GM20000 (cell line): ENCODE results near the gene UBE2D3.
"Not testable (repeated sequence)": the region's sequence is repeated elsewhere in the genome, so short reads cannot be mapped to it uniquely, and the experiment has no call there.

Source experiments
- DNase-seq: peaks from one replicate; pipeline ENCODE4 v3.0.0; 2012; ENCODE audit warnings: low spot score
- TF ChIP-seq, protein P1 (sequence below): IDR thresholded peaks from 2 replicates; pipeline ENCODE4 v1.5.1; 2012; ENCODE audit warnings: mild to moderate bottlenecking, control low read depth; ENCODE audit errors: extremely low read depth, missing control alignments

Gene UBE2D3

DNA sequence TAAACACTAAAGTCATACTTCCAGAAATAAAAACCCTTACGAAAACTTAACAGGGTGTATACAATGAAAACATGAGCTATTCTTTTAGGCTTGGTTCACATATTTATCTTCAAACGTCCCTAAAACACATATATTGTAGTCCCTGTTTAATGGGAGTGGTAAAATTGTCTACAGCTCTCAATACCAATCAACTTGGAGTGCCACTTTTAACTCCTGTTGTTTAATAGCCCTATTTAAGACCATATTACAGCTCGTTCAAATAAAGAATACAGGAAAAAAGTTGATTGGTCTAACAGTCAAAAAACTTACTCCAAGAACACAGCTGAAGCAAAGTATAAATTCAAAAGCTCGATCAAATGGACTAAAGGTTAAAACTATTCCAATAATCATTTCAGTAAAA lies 3.9 kb downstream of the UBE2D3 start:
- DNase-seq: no peak
- TF ChIP-seq, protein P1, sequence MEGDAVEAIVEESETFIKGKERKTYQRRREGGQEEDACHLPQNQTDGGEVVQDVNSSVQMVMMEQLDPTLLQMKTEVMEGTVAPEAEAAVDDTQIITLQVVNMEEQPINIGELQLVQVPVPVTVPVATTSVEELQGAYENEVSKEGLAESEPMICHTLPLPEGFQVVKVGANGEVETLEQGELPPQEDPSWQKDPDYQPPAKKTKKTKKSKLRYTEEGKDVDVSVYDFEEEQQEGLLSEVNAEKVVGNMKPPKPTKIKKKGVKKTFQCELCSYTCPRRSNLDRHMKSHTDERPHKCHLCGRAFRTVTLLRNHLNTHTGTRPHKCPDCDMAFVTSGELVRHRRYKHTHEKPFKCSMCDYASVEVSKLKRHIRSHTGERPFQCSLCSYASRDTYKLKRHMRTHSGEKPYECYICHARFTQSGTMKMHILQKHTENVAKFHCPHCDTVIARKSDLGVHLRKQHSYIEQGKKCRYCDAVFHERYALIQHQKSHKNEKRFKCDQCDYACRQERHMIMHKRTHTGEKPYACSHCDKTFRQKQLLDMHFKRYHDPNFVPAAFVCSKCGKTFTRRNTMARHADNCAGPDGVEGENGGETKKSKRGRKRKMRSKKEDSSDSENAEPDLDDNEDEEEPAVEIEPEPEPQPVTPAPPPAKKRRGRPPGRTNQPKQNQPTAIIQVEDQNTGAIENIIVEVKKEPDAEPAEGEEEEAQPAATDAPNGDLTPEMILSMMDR: no peak

DNA sequence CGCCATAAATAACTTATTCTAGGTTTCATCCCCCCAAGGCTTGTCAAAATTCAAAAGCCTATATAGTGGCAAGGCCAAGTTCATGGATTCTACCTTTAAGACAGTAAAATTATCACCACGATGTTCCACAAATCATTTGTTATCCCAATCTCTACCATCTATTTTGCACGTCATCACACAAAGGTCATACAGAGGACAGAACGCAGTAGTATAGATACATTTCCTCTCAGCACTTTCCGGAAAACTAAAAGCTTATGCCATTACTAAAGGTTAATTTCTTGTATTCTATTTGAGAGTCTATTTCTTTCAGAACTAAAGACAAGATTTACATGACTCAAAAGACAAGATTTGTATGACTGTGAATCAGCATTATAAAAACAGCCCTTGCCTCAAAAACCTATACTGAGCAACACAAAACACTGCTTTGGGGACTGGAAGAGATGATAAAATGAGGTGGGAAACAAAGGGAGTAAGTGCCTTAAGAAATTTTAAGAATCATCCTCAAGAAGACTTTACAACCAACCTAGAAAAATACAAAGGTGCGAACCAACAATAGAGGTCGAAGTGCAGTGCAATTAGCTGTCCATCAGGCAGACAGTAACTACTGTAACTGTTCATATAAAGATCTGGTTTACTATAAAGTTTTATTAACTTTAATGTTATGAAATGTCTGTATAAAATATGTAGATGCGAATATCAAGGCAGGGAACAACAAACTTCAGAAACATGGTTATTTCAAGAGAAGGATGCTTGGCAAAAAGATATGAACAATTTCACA lies 7.6 kb downstream of the UBE2D3 start:
- no peak for DNase-seq
- TF ChIP-seq, protein P1: no peak

DNA sequence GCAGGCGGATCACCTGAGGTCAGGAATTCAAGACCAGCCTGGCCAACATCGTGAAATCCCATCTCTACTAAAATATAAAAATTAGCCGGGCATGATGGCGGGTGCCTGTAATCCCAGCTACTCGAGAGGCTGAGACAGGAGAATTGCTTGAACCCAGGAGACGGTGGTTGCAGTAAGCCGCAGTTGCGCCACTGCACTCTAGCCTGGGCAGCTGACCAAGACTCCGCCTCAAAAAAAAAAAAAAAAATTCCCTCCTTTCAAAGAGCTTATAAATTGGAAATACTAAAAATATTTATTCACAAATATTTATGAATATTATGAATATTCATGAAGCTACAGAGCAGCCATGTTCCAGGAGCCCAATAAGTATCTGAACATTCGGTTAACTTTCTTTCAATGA lies 8.3 kb downstream of the UBE2D3 start:
- DNase-seq: not testable (repeated sequence)

DNA sequence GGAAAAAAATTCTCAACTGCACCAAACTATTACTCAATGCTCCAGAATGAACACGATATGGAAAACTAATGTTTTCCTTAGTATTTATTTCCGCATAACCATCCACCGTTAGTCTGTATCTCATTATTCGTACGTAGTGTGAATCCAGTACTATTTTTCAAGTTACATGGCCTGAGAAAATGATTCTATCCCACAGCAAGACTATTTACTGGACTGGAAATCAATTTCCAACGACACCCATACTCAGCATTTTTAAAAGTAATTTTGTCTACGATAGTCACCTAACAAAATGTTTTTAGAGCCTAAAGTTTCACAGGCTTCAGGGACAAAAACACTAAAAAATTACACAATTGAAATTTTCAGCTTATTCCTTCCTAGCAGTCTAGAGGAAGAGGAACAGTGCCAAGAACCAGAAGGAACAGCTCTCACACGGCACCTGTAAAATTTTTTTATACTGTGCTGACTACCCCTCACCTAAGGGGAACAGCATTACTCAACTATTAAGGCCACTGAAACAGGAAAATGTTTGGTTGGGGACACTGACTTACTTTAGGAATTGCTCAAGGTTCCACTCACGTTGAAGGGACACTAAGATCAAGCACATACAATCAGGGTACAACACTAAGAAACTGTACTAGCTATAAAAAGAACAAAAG lies 9.6 kb downstream of the UBE2D3 start:
- DNase-seq: no peak
- TF ChIP-seq, protein P1: no peak

DNA sequence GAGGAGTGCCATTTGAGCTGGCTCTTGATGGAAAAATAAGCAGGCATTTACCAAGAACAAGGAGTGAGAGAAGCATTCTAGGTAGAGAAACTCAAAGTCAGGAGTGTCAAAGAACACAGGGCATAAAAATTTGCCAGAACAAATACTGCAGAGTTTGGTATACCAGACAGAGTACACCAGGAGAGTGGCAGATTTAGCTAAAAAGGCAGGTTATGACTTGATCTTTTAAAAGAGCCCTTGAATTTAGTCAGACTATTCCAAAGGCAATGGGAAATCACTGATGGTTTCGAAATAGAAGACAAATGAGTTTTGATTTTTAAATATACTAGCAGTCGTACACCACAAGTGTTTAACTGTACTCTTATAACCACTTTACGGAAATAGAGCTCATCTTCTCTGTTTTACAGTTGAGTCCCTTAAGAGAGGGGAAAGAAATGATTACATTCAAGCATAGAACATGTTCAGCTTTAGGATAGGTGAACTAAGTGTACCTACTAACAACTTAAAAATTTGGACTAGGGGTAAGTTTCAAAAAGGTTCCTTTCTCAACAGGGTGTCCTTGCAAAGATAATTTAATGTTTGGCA lies 10.2 kb downstream of the UBE2D3 start:
- TF ChIP-seq, protein P1: no peak
- DNase-seq: no peak

DNA sequence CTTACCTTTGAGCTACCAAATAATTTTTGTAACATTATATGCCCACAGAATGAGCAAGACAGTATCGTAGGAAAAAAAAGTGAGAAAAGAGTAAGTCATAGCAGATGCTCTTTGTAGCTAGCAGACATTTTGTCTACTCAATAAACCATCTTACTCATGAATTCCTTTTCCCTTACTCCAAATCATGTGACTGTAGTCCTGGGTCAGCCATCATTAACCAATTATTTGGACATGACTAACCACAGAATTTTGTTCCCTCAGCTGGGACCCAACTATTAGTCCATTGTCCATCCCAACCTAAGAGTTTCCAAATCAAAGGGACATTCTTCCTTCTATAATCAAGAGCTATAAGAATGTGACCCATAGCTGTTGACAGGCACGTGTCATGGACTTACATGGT lies 11.4 kb downstream of the UBE2D3 start:
- no peak for DNase-seq
- TF ChIP-seq, protein P1: no peak

DNA sequence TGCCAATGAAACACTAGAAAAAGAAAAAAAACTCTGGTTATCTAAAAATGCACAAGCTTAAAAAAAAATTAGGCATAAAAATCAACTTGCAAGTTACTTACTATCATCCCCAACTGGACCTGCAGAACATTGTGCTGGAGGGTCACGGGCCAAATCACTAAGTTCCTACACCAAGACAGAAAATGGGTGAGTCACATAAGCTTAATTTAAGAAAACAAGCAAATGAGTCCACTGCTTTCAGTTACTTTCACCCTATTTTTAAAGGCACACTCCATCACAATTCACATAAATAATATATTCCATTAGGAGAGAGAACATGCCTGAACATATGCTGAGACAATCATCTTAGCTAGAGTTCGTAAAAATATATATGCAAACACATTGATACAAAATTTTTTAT lies 17.7 kb downstream of the UBE2D3 start:
- TF ChIP-seq, protein P1: no peak
- DNase-seq: no peak
